ENCODE measurements around the gene CEACAM6.

The CEACAM6 gene

GRCh38 chr19:41796901-41797300 lies 41.6 kb downstream of the CEACAM6 start:
- H3K4me1 Mint-ChIP-seq (ENCODE audit: low read depth), result peaks cover 11% of the 10 kb centered on the region
- H3K4me3 Mint-ChIP-seq, result no peak overlapping the region
- no peaks in the 10 kb centered on the region for H3K36me3 Mint-ChIP-seq (ENCODE audit: low read depth)
- no peak overlapping the region for H3K27ac Mint-ChIP-seq
- no peaks in the 10 kb centered on the region for H3K9me3 Mint-ChIP-seq
- no peak for DNase-seq
- H3K27me3 Mint-ChIP-seq, result peaks cover 30% of the 10 kb centered on the region

GRCh38 chr19:41799444-41800000 lies 44.2 kb downstream of the CEACAM6 start:
- Mint-ChIP-seq H3K4me3 (no peak overlapping the region), H3K36me3 (ENCODE audit: low read depth) (no peaks in the 10 kb centered on the region), H3K4me1 (ENCODE audit: low read depth) (peaks cover 32% of the 10 kb centered on the region), H3K27me3 (peaks cover 13% of the 10 kb centered on the region), H3K27ac (no peak overlapping the region), H3K9me3 (no peaks in the 10 kb centered on the region)
- DNase-seq, result no peak

- no peak overlapping the region for H3K4me3 Mint-ChIP-seq
- H3K27me3 Mint-ChIP-seq, result peaks cover 8% of the 10 kb centered on the region
Measured at GRCh38 chr19:41801031-41801430, 45.7 kb downstream of the CEACAM6 start.

GRCh38 chr19:41801792-41802211 lies 46.5 kb downstream of the CEACAM6 start:
- Mint-ChIP-seq H3K27me3 (peaks cover 3% of the 10 kb centered on the region), H3K9me3 (no peaks in the 10 kb centered on the region), H3K27ac (no peak overlapping the region), H3K36me3 (ENCODE audit: low read depth) (no peaks in the 10 kb centered on the region), H3K4me3 (no peak overlapping the region), H3K4me1 (ENCODE audit: low read depth) (peaks cover 38% of the 10 kb centered on the region)
- no peak for DNase-seq

More at GRCh38 chr19:41801031-41801430, 45.7 kb downstream of the CEACAM6 start:
- no peak for DNase-seq
- no peaks in the 10 kb centered on the region for H3K9me3 Mint-ChIP-seq
- no peak overlapping the region for H3K27ac Mint-ChIP-seq
- H3K4me1 Mint-ChIP-seq (ENCODE audit: low read depth), result peaks cover 38% of the 10 kb centered on the region
- no peaks in the 10 kb centered on the region for H3K36me3 Mint-ChIP-seq (ENCODE audit: low read depth)

GRCh38 chr19:41802770-41803169 lies 47.4 kb downstream of the CEACAM6 start:
- Mint-ChIP-seq H3K9me3 (no peaks in the 10 kb centered on the region), H3K4me3 (no peak overlapping the region), H3K27me3 (no peaks in the 10 kb centered on the region), H3K36me3 (ENCODE audit: low read depth) (no peaks in the 10 kb centered on the region), H3K27ac (peak overlapping the region; percentile 51), H3K4me1 (ENCODE audit: low read depth) (peaks cover 38% of the 10 kb centered on the region)
- DNase-seq, result no peak

GRCh38 chr19:41804336-41804735 lies 49.0 kb downstream of the CEACAM6 start:
- H3K9me3 Mint-ChIP-seq, result no peaks in the 10 kb centered on the region
- no peaks in the 10 kb centered on the region for H3K27me3 Mint-ChIP-seq
- no peaks in the 10 kb centered on the region for H3K36me3 Mint-ChIP-seq (ENCODE audit: low read depth)
- peak overlapping the region; percentile 64 for H3K27ac Mint-ChIP-seq
- no peak overlapping the region for H3K4me3 Mint-ChIP-seq
- no peak for DNase-seq
- peaks cover 38% of the 10 kb centered on the region for H3K4me1 Mint-ChIP-seq (ENCODE audit: low read depth)

- H3K36me3 Mint-ChIP-seq (ENCODE audit: low read depth), result no peaks in the 10 kb centered on the region
Measured at GRCh38 chr19:41807176-41807575, 51.8 kb downstream of the CEACAM6 start.

GRCh38 chr19:41808663-41809566 lies 53.6 kb downstream of the CEACAM6 start:
- Mint-ChIP-seq H3K27me3 (peaks cover 7% of the 10 kb centered on the region), H3K4me3 (no peak overlapping the region), H3K36me3 (ENCODE audit: low read depth) (no peaks in the 10 kb centered on the region), H3K27ac (no peak overlapping the region), H3K4me1 (ENCODE audit: low read depth) (peaks cover 16% of the 10 kb centered on the region), H3K9me3 (no peaks in the 10 kb centered on the region)
- DNase-seq, result no peak

More at GRCh38 chr19:41807176-41807575, 51.8 kb downstream of the CEACAM6 start:
- H3K4me3 Mint-ChIP-seq, result no peak overlapping the region
- H3K27ac Mint-ChIP-seq, result no peak overlapping the region
- H3K9me3 Mint-ChIP-seq, result no peaks in the 10 kb centered on the region
- DNase-seq, result no peak
- peaks cover 7% of the 10 kb centered on the region for H3K27me3 Mint-ChIP-seq
- peaks cover 27% of the 10 kb centered on the region for H3K4me1 Mint-ChIP-seq (ENCODE audit: low read depth)

- DNase-seq, result no peak
- Mint-ChIP-seq H3K4me3 (no peak overlapping the region), H3K36me3 (ENCODE audit: low read depth) (no peaks in the 10 kb centered on the region), H3K27me3 (peaks cover 7% of the 10 kb centered on the region), H3K9me3 (no peaks in the 10 kb centered on the region), H3K4me1 (ENCODE audit: low read depth) (peaks cover 11% of the 10 kb centered on the region), H3K27ac (no peak overlapping the region)
Measured at GRCh38 chr19:41810301-41810700, 55.0 kb downstream of the CEACAM6 start.

- DNase-seq, result no peak
- H3K4me3 Mint-ChIP-seq, result no peak overlapping the region
Measured at GRCh38 chr19:41811036-41811435, 55.7 kb downstream of the CEACAM6 start.

GRCh38 chr19:41811981-41812380 lies 56.7 kb downstream of the CEACAM6 start:
- DNase-seq, result no peak
- Mint-ChIP-seq H3K4me3 (no peak overlapping the region), H3K36me3 (ENCODE audit: low read depth) (no peaks in the 10 kb centered on the region), H3K27me3 (peaks cover 7% of the 10 kb centered on the region), H3K4me1 (ENCODE audit: low read depth) (peaks cover 6% of the 10 kb centered on the region), H3K27ac (no peak overlapping the region), H3K9me3 (no peaks in the 10 kb centered on the region)

More at GRCh38 chr19:41811036-41811435, 55.7 kb downstream of the CEACAM6 start:
- peaks cover 6% of the 10 kb centered on the region for H3K4me1 Mint-ChIP-seq (ENCODE audit: low read depth)
- H3K36me3 Mint-ChIP-seq (ENCODE audit: low read depth), result no peaks in the 10 kb centered on the region
- H3K27me3 Mint-ChIP-seq, result peaks cover 7% of the 10 kb centered on the region
- H3K9me3 Mint-ChIP-seq, result no peaks in the 10 kb centered on the region
- H3K27ac Mint-ChIP-seq, result no peak overlapping the region

GRCh38 chr19:41813911-41814310 lies 58.6 kb downstream of the CEACAM6 start:
- no peak overlapping the region for H3K27ac Mint-ChIP-seq
- no peaks in the 10 kb centered on the region for H3K9me3 Mint-ChIP-seq
- H3K4me3 Mint-ChIP-seq, result no peak overlapping the region
- no peaks in the 10 kb centered on the region for H3K36me3 Mint-ChIP-seq (ENCODE audit: low read depth)
- H3K27me3 Mint-ChIP-seq, result peaks cover 7% of the 10 kb centered on the region
- peaks cover 6% of the 10 kb centered on the region for H3K4me1 Mint-ChIP-seq (ENCODE audit: low read depth)
- DNase-seq, result no peak

- Mint-ChIP-seq H3K27ac (no peak overlapping the region), H3K9me3 (no peaks in the 10 kb centered on the region), H3K4me1 (ENCODE audit: low read depth) (peaks cover 6% of the 10 kb centered on the region), H3K36me3 (ENCODE audit: low read depth) (no peaks in the 10 kb centered on the region), H3K27me3 (peaks cover under 1% of the 10 kb centered on the region), H3K4me3 (no peak overlapping the region)
- DNase-seq, result no peak
Measured at GRCh38 chr19:41815301-41815700, 60.0 kb downstream of the CEACAM6 start.

GRCh38 chr19:41816761-41817160 lies 61.4 kb downstream of the CEACAM6 start:
- H3K9me3 Mint-ChIP-seq, result no peaks in the 10 kb centered on the region

More at GRCh38 chr19:41816761-41817160, 61.4 kb downstream of the CEACAM6 start:
- H3K4me1 Mint-ChIP-seq (ENCODE audit: low read depth), result peaks cover 9% of the 10 kb centered on the region
- no peak overlapping the region for H3K27ac Mint-ChIP-seq
- H3K27me3 Mint-ChIP-seq, result peaks cover 13% of the 10 kb centered on the region
- H3K36me3 Mint-ChIP-seq (ENCODE audit: low read depth), result no peaks in the 10 kb centered on the region
- no peak for DNase-seq
- H3K4me3 Mint-ChIP-seq, result no peak overlapping the region
